HG03432 (cell line): ENCODE results near the gene PAK1.
"Not testable (repeated sequence)": the region's sequence is repeated elsewhere in the genome, so short reads cannot be mapped to it uniquely, and the experiment has no call there.

Source experiments
- ATAC-seq: cut with Tn5 transposase; IDR thresholded peaks from one replicate; pipeline ENCODE4 v1.9.1; 2021; ENCODE audit warnings: mild to moderate bottlenecking, moderate library complexity; ENCODE audit not compliant: unreplicated experiment

Gene PAK1

GRCh38 chr11:77407613-77408012 lies 66.3 kb downstream of the PAK1 start:
- ATAC-seq = no peak

- no peak for ATAC-seq
Measured at GRCh38 chr11:77406396-77406795, 67.5 kb downstream of the PAK1 start.

GRCh38 chr11:77403211-77403610 lies 70.7 kb downstream of the PAK1 start:
- no peak for ATAC-seq

GRCh38 chr11:77402218-77402556 lies 71.7 kb downstream of the PAK1 start:
- no peak for ATAC-seq

- no peak for ATAC-seq
Measured at GRCh38 chr11:77401486-77402217, 72.2 kb downstream of the PAK1 start.

- no peak for ATAC-seq
Measured at GRCh38 chr11:77400775-77401449, 73.0 kb downstream of the PAK1 start.

- ATAC-seq = no peak
Measured at GRCh38 chr11:77400271-77400670, 73.6 kb downstream of the PAK1 start.

- ATAC-seq = no peak
Measured at GRCh38 chr11:77397631-77398030, 76.3 kb downstream of the PAK1 start.

GRCh38 chr11:77396911-77397310 lies 77.0 kb downstream of the PAK1 start:
- ATAC-seq = no peak

GRCh38 chr11:77396305-77396704 lies 77.6 kb downstream of the PAK1 start:
- no peak for ATAC-seq

- ATAC-seq = no peak
Measured at GRCh38 chr11:77395460-77396173, 78.3 kb downstream of the PAK1 start.

- no peak for ATAC-seq
Measured at GRCh38 chr11:77392842-77393241, 81.1 kb downstream of the PAK1 start.

- ATAC-seq = no peak
Measured at GRCh38 chr11:77387701-77388100, 86.2 kb downstream of the PAK1 start.

- ATAC-seq = no peak
Measured at GRCh38 chr11:77386178-77386577, 87.7 kb downstream of the PAK1 start.

- ATAC-seq = not testable (repeated sequence)
Measured at GRCh38 chr11:77385255-77385771, 88.6 kb downstream of the PAK1 start.

GRCh38 chr11:77384571-77384970 lies 89.3 kb downstream of the PAK1 start:
- no peak for ATAC-seq

GRCh38 chr11:77383349-77383748 lies 90.5 kb downstream of the PAK1 start:
- ATAC-seq = not testable (repeated sequence)

- ATAC-seq = no peak
Measured at GRCh38 chr11:77381729-77382665, 91.9 kb downstream of the PAK1 start.

GRCh38 chr11:77379934-77380333 lies 94.0 kb downstream of the PAK1 start:
- no peak for ATAC-seq

- no peak for ATAC-seq
Measured at GRCh38 chr11:77379253-77379652, 94.6 kb downstream of the PAK1 start.

- ATAC-seq = no peak
Measured at GRCh38 chr11:77377734-77378133, 96.2 kb downstream of the PAK1 start.
